Activated CD4-positive, alpha-beta T cell treated with anti-CD3 and anti-CD28 coated beads, Interleukin-2, Interleukin-4, amounts not matched to agents 100 ng/mL and 50 ng/mL, durations not matched to agents 16 hours and 8 hours (primary cell): ENCODE measurements around the gene USP17L18.
"Not testable (repeated sequence)": the region's sequence is repeated elsewhere in the genome, so short reads cannot be mapped to it uniquely, and the experiment has no call there.

Experiments used
- DNase-seq: peaks from one replicate; pipeline ENCODE4 v3.0.0-alpha.2; 2020; ENCODE audit warnings: low spot score

USP17L18 gene, protein sequence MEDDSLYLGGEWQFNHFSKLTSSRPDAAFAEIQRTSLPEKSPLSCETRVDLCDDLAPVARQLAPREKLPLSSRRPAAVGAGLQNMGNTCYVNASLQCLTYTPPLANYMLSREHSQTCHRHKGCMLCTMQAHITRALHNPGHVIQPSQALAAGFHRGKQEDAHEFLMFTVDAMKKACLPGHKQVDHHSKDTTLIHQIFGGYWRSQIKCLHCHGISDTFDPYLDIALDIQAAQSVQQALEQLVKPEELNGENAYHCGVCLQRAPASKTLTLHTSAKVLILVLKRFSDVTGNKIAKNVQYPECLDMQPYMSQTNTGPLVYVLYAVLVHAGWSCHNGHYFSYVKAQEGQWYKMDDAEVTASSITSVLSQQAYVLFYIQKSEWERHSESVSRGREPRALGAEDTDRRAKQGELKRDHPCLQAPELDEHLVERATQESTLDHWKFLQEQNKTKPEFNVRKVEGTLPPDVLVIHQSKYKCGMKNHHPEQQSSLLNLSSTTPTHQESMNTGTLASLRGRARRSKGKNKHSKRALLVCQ

DNA sequence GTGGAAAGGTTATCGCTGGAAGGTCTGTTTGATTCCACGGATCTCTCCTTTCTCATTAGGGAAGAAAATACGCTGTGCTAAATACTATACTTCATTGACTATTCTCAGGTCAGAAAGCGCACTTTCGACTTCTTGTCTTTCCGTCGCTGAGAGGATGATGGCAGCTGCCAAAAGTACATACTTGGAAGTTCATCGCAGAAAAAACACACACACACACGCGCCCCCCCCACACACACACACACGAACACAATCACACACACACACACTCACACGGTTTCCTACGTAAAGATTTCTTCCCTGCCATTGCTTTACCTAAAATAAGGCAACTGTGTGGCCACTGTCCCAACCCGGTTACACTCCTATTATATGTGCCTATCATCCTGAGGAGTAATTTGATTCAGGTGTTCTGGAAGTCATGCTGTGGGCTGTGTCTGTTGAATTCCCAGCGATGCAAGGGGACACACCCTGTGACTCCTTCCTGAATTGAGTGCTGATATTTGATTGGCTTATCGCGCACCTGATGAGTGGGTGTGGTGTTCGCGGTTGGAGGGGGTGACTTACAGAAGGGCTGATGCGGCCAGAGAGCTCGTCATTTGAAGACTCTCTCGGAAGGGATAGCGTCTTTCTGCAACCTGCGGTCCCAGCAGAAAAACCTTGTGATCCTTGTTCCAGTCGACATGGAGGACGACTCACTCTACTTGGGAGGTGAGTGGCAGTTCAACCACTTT lies at the start of gene USP17L18:
TSS of gene USP17L18 (plus strand) at position 678 of the 728 bp plus-strand sequence. CDS start at position 678, 0 bp downstream.
- peak; percentile 0 for DNase-seq

DNA sequence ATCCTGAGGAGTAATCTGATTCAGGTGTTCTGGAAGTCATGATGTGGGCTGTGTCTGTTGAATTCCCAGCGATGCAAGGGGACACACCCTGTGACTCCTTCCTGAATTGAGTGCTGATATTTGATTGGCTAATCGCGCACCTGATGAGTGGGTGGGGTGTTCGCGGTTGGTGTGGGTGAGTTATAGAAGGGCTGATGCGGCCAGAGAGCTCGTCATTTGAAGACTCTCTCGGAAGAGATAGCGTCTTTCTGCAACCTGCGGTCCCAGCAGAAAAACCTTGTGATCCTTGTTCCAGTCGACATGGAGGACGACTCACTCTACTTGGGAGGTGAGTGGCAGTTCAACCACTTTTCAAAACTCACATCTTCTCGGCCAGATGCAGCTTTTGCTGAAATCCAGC lies 38.1 kb upstream of the USP17L18 start, which contains the start of gene USP17L10:
TSS of gene USP17L10 (plus strand) at position 301 of the 400 bp plus-strand sequence. CDS start at position 301, 0 bp downstream.
- not testable (repeated sequence) for DNase-seq

DNA sequence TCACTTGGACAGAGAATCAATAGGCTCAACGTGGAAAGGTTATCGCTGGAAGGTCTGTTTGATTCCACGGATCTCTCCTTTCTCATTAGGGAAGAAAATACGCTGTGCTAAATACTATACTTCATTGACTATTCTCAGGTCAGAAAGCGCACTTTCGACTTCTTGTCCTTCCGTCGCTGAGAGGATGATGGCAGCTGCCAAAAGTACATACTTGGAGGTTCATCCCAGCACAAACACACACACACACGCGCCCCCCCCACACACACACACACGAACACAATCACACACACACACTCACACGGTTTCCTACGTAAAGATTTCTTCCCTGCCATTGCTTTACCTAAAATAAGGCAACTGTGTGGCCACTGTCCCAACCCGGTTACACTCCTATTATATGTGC lies 33.7 kb upstream of the USP17L18 start:
- DNase-seq: not testable (repeated sequence)

DNA sequence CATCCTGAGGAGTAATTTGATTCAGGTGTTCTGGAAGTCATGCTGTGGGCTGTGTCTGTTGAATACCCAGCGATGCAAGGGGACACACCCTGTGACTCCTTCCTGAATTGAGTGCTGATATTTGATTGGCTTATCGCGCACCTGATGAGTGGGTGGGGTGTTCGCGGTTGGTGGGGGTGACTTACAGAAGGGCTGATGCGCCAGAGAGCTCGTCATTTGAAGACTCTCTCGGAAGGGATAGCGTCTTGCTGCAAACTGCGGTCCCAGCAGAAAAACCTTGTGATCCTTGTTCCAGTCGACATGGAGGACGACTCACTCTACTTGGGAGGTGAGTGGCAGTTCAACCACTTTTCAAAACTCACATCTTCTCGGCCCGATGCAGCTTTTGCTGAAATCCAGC lies 33.3 kb upstream of the USP17L18 start, which contains the start of gene USP17L11:
TSS of gene USP17L11 (plus strand) at position 301 of the 400 bp plus-strand sequence. CDS start at position 301, 0 bp downstream.
- DNase-seq: not testable (repeated sequence)

DNA sequence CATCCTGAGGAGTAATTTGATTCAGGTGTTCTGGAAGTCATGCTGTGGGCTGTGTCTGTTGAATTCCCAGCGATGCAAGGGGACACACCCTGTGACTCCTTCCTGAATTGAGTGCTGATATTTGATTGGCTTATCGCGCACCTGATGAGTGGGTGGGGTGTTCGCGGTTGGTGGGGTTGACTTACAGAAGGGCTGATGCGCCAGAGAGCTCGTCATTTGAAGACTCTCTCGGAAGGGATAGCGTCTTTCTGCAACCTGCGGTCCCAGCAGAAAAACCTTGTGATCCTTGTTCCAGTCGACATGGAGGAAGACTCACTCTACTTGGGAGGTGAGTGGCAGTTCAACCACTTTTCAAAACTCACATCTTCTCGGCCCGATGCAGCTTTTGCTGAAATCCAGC lies 28.6 kb upstream of the USP17L18 start, which contains the start of gene USP17L12:
TSS of gene USP17L12 (plus strand) at position 301 of the 400 bp plus-strand sequence. CDS start at position 301, 0 bp downstream.
- DNase-seq: not testable (repeated sequence)

DNA sequence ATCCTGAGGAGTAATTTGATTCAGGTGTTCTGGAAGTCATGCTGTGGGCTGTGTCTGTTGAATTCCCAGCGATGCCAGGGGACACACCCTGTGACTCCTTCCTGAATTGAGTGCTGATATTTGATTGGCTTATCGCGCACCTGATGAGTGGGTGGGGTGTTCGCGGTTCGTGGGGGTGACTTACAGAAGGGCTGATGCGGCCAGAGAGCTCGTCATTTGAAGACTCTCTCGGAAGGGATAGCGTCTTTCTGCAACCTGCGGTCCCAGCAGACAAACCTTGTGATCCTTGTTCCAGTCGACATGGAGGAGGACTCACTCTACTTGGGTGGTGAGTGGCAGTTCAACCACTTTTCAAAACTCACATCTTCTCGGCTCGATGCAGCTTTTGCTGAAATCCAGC lies 23.8 kb upstream of the USP17L18 start, which contains the start of gene USP17L13:
TSS of gene USP17L13 (plus strand) at position 301 of the 400 bp plus-strand sequence. CDS start at position 301, 0 bp downstream.
- not testable (repeated sequence) for DNase-seq

DNA sequence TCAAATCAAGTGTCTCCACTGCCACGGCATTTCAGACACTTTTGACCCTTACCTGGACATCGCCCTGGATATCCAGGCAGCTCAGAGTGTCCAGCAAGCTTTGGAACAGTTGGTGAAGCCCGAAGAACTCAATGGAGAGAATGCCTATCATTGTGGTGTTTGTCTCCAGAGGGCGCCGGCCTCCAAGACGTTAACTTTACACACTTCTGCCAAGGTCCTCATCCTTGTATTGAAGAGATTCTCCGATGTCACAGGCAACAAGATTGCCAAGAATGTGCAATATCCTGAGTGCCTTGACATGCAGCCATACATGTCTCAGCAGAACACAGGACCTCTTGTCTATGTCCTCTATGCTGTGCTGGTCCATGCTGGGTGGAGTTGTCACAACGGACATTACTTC lies 18.2 kb upstream of the USP17L18 start:
- DNase-seq: peak; percentile 0

DNA sequence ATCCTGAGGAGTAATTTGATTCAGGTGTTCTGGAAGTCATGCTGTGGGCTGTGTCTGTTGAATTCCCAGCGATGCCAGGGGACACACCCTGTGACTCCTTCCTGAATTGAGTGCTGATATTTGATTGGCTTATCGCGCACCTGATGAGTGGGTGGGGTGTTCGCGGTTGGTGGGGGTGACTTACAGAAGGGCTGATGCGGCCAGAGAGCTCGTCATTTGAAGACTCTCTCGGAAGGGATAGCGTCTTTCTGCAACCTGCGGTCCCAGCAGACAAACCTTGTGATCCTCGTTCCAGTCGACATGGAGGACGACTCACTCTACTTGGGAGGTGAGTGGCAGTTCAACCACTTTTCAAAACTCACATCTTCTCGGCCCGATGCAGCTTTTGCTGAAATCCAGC lies 14.3 kb upstream of the USP17L18 start, which contains the start of gene USP17L15:
TSS of gene USP17L15 (plus strand) at position 301 of the 400 bp plus-strand sequence. CDS start at position 301, 0 bp downstream.
- not testable (repeated sequence) for DNase-seq

DNA sequence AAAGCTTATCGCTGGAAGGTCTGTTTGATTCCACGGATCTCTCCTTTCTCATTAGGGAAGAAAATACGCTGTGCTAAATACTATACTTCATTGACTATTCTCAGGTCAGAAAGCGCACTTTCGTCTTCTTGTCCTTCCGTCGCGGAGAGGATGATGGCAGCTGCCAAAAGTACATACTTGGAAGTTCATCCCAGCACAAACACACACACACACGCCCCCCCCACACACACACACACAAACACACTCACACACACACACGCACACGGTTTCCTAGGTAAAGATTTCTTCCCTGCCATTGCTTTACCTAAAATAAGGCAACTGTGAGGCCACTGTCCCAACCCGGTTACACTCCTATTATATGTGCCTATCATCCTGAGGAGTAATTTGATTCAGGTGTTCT lies 10.0 kb upstream of the USP17L18 start:
- DNase-seq: not testable (repeated sequence)

DNA sequence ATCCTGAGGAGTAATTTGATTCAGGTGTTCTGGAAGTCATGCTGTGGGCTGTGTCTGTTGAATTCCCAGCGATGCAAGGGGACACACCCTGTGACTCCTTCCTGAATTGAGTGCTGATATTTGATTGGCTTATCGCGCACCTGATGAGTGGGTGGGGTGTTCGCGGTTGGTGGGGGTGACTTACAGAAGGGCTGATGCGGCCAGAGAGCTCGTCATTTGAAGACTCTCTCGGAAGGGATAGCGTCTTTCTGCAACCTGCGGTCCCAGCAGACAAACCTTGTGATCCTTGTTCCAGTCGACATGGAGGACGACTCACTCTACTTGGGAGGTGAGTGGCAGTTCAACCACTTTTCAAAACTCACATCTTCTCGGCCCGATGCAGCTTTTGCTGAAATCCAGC lies 4.9 kb upstream of the USP17L18 start, which contains the start of gene USP17L17:
TSS of gene USP17L17 (plus strand) at position 301 of the 400 bp plus-strand sequence. CDS start at position 301, 0 bp downstream.
- not testable (repeated sequence) for DNase-seq

DNA sequence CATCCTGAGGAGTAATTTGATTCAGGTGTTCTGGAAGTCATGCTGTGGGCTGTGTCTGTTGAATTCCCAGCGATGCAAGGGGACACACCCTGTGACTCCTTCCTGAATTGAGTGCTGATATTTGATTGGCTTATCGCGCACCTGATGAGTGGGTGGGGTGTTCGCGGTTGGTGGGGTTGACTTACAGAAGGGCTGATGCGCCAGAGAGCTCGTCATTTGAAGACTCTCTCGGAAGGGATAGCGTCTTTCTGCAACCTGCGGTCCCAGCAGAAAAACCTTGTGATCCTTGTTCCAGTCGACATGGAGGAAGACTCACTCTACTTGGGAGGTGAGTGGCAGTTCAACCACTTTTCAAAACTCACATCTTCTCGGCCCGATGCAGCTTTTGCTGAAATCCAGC lies 4.6 kb downstream of the USP17L18 start, which contains the start of gene USP17L19:
TSS of gene USP17L19 (plus strand) at position 301 of the 400 bp plus-strand sequence. CDS start at position 301, 0 bp downstream.
- DNase-seq: not testable (repeated sequence)

DNA sequence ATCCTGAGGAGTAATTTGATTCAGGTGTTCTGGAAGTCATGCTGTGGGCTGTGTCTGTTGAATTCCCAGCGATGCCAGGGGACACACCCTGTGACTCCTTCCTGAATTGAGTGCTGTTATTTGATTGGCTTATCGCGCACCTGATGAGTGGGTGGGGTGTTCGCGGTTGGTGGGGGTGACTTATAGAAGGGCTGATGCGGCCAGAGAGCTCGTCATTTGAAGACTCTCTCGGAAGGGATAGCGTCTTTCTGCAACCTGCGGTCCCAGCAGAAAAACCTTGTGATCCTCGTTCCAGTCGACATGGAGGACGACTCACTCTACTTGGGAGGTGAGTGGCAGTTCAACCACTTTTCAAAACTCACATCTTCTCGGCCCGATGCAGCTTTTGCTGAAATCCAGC lies 9.4 kb downstream of the USP17L18 start, which contains the start of gene USP17L20:
TSS of gene USP17L20 (plus strand) at position 301 of the 400 bp plus-strand sequence. CDS start at position 301, 0 bp downstream.
- DNase-seq: not testable (repeated sequence)

DNA sequence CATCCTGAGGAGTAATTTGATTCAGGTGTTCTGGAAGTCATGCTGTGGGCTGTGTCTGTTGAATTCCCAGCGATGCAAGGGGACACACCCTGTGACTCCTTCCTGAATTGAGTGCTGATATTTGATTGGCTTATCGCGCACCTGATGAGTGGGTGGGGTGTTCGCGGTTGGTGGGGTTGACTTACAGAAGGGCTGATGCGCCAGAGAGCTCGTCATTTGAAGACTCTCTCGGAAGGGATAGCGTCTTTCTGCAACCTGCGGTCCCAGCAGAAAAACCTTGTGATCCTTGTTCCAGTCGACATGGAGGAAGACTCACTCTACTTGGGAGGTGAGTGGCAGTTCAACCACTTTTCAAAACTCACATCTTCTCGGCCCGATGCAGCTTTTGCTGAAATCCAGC lies 14.1 kb downstream of the USP17L18 start, which contains the start of gene USP17L21:
TSS of gene USP17L21 (plus strand) at position 301 of the 400 bp plus-strand sequence. CDS start at position 301, 0 bp downstream.
- not testable (repeated sequence) for DNase-seq

DNA sequence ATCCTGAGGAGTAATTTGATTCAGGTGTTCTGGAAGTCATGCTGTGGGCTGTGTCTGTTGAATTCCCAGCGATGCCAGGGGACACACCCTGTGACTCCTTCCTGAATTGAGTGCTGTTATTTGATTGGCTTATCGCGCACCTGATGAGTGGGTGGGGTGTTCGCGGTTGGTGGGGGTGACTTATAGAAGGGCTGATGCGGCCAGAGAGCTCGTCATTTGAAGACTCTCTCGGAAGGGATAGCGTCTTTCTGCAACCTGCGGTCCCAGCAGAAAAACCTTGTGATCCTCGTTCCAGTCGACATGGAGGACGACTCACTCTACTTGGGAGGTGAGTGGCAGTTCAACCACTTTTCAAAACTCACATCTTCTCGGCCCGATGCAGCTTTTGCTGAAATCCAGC lies 18.9 kb downstream of the USP17L18 start, which contains the start of gene USP17L22:
TSS of gene USP17L22 (plus strand) at position 301 of the 400 bp plus-strand sequence. CDS start at position 301, 0 bp downstream.
- DNase-seq: not testable (repeated sequence)

DNA sequence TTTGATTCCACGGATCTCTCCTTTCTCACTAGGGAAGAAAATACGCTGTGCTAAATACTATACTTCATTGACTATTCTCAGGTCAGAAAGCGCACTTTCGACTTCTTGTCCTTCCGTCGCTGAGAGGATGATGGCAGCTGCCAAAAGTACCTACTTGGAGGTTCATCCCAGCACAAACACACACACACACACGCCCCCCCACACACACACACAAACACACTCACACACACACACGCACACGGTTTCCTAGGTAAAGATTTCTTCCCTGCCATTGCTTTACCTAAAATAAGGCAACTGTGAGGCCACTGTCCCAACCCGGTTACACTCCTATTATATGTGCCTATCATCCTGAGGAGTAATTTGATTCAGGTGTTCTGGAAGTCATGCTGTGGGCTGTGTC lies 23.3 kb downstream of the USP17L18 start:
- DNase-seq: peak; percentile 0
